Esophagus muscularis mucosa (tissue), 4 donors: ENCODE data around the gene SYVN1. TPM values are rescaled to one million over a fixed set of nuclear protein-coding genes. Genes with fewer than 3 reads are reported as not detected.
A peak's percentile ranks its signal among the peaks of the same experiment; 100 is the strongest.
"Not testable (repeated sequence)": the region's sequence is repeated elsewhere in the genome, so short reads cannot be mapped to it uniquely, and the experiment has no call there.

Experiments used
- DNase-seq: peaks from one replicate; pipeline ENCODE4 v3.0.0-alpha.2; 2017; ENCODE audit errors: extremely low spot score
- H3K27ac ChIP-seq, 4 donors: fragments of 200-600 bp; sonication (generic); replicated peaks in 1 of 4; 1 replicate in 3 of 4; 2 replicates in 1 of 4; pipeline ENCODE4 v1.5.1; 2016 to 2019; ENCODE audit warnings: mild to moderate bottlenecking in 1 of 4
- H3K27me3 ChIP-seq, 4 donors: fragments of 200-600 bp; sonication (generic); one replicate each; pipeline versions ENCODE4 v1.5.1 to v1.6.0; 2016 to 2019
- H3K36me3 ChIP-seq, 4 donors: fragments of 200-600 bp; sonication (generic); one replicate each; pipeline ENCODE4 v1.5.1; 2016 to 2019
- H3K4me1 ChIP-seq, 4 donors: fragments of 200-600 bp; sonication (generic); one replicate each; pipeline ENCODE4 v1.5.1; 2016 to 2019
- H3K4me3 ChIP-seq, 4 donors: fragments of 200-600 bp; sonication (generic); 1 replicate in 2 of 4; 2 replicates in 2 of 4; pipeline ENCODE4 v1.5.1; 2016 to 2019; ENCODE audit warnings: mild to moderate bottlenecking in 4 of 4, moderate library complexity in 1 of 4
- H3K9me3 ChIP-seq, 4 donors: fragments of 200-600 bp; sonication (generic); 1 replicate in 3 of 4; 2 replicates in 1 of 4; pipeline ENCODE4 v1.5.1; 2016 to 2019
- CTCF ChIP-seq, 3 experiments: fragments of 200-600 bp in 2 of 3; fragments of 450-650 bp in 1 of 3; sonication (generic) in 2 of 3; IDR thresholded peaks; one replicate each; pipeline ENCODE4 v1.5.1; 2017 to 2019; ENCODE audit warnings: antibody characterized with exemption in 3 of 3, mild to moderate bottlenecking in 2 of 3, moderate library complexity in 1 of 3
- EP300 ChIP-seq: sonication (generic); formaldehyde crosslinking; IDR thresholded peaks from one replicate; pipeline ENCODE4 v1.6.1; 2017; ENCODE audit warnings: antibody characterized with exemption
- POLR2A ChIP-seq: fragments of 450-650 bp; IDR thresholded peaks from one replicate; pipeline ENCODE4 v1.6.1; 2017; ENCODE audit warnings: antibody characterized with exemption, moderate library complexity, mild to moderate bottlenecking, low read depth
- POLR2AphosphoS5 ChIP-seq, 2 donors: sonication (generic); formaldehyde crosslinking; IDR thresholded peaks; one replicate each; pipeline ENCODE4 v1.6.1; 2017; ENCODE audit warnings: antibody characterized with exemption in 2 of 2
- WGBS: methylation state at CpG from one replicate; pipeline ENCODE4 v1.1.5; 2018; 5-methylcytosine and 5-hydroxymethylcytosine counted together
- intact Hi-C: fragments of 100-400 bp; cut with DNase I; formaldehyde crosslinking; loops from one replicate; pipeline ENCODE4 v1.15.1; 2023
- total RNA-seq, 4 donors: library from RNA; depleted of rRNA; stranded (reverse); fragments of >200 nt; gene quantifications; one replicate each; pipeline versions ENCODE4 v1.1.0 to v1.2.1, GENCODE V29; 2016

SYVN1 gene
- total RNA-seq, 4 donors from 2014 or later: 24.1 to 39.5 (median 27.5) TPM

GRCh38 chr11:65180877-65181568 lies 46.7 kb upstream of the SYVN1 start:
- 0% methylated on average over 3 of the region's 60 CpGs for WGBS
- intact Hi-C loops: loop anchor here (5.0 kb wide), 1 partner anchor 49 kb away; the partner anchor contains the start of gene SYVN1
- no peak for DNase-seq

GRCh38 chr11:65174571-65175010 lies 40.3 kb upstream of the SYVN1 start:
- 65% methylated on average over 2 of the region's 2 CpGs for WGBS
- DNase-seq, intact Hi-C loops, H3K27ac ChIP-seq, H3K4me3 ChIP-seq, H3K4me1 ChIP-seq, H3K9me3 ChIP-seq, H3K36me3 ChIP-seq, H3K27me3 ChIP-seq: not testable (repeated sequence)

More at GRCh38 chr11:65180877-65181568, 46.7 kb upstream of the SYVN1 start:
- peak overlapping the region; percentile 85 to 97 (median 91) for H3K27ac ChIP-seq
- H3K4me3 ChIP-seq: peak overlapping the region; percentile 81 to 91 (median 87)
- peak in 1 of 2 donors; percentile 28 for TF ChIP-seq POLR2AphosphoS5 (IDR thresholded peaks at IDR 0.05)
- peak in 2 of 3 experiments; percentile 22 to 55 for TF ChIP-seq CTCF (IDR thresholded peaks at IDR 0.05)
- TF ChIP-seq POLR2A: no peak
- TF ChIP-seq EP300: no peak
- peaks cover 0 to 22% (median 15%) of the 10 kb centered on the region in 4 donors for H3K36me3 ChIP-seq
- H3K9me3 ChIP-seq: no peaks in the 10 kb centered on the region
- H3K27me3 ChIP-seq: no peaks in the 10 kb centered on the region
- peaks cover 19 to 41% (median 34%) of the 10 kb centered on the region in 4 donors for H3K4me1 ChIP-seq

- TF ChIP-seq POLR2AphosphoS5 (IDR thresholded peaks at IDR 0.05) (no peak), POLR2A (no peak)
- no peaks in the 10 kb centered on the region for H3K36me3 ChIP-seq
- DNase-seq: no peak
Observed at GRCh38 chr11:65172600-65172999, 38.3 kb upstream of the SYVN1 start.

GRCh38 chr11:65170058-65170534 lies 35.8 kb upstream of the SYVN1 start, which contains the start of gene SPDYC:
Gene SPDYC, plus strand, starts transcription at chr11:65170233. Its CDS starts 1,125 bp downstream, at chr11:65171358.
- no peak for DNase-seq
- WGBS: 93% methylated on average over 11 of the region's 21 CpGs

More at GRCh38 chr11:65172600-65172999, 38.3 kb upstream of the SYVN1 start:
- 85% methylated on average over 7 of the region's 10 CpGs for WGBS
- intact Hi-C loops: no loop called here
- H3K9me3 ChIP-seq: no peaks in the 10 kb centered on the region
- no peaks in the 10 kb centered on the region for H3K4me1 ChIP-seq
- no peak overlapping the region for H3K4me3 ChIP-seq
- no peaks in the 10 kb centered on the region for H3K27me3 ChIP-seq
- H3K27ac ChIP-seq: no peak overlapping the region

GRCh38 chr11:65169164-65169641 lies 34.9 kb upstream of the SYVN1 start:
- H3K4me3 ChIP-seq: no peak overlapping the region
- peaks cover 0 to 4% (median 0%) of the 10 kb centered on the region in 4 donors for H3K4me1 ChIP-seq
- intact Hi-C loops: no loop called here
- no peak for DNase-seq
- H3K9me3 ChIP-seq: no peaks in the 10 kb centered on the region
- H3K27ac ChIP-seq: no peak overlapping the region
- no peak for TF ChIP-seq EP300
- TF ChIP-seq POLR2AphosphoS5 (IDR thresholded peaks at IDR 0.05): no peak
- no peak for TF ChIP-seq CTCF (IDR thresholded peaks at IDR 0.05)
- no peak for TF ChIP-seq POLR2A
- no peaks in the 10 kb centered on the region for H3K36me3 ChIP-seq
- 64% methylated on average over 11 of the region's 11 CpGs for WGBS
- H3K27me3 ChIP-seq: no peaks in the 10 kb centered on the region

More at GRCh38 chr11:65170058-65170534, 35.8 kb upstream of the SYVN1 start, which contains the start of gene SPDYC:
- peaks cover 0 to 4% (median 0%) of the 10 kb centered on the region in 4 donors for H3K4me1 ChIP-seq
- TF ChIP-seq CTCF (IDR thresholded peaks at IDR 0.05) (no peak), POLR2A (no peak), EP300 (no peak), POLR2AphosphoS5 (IDR thresholded peaks at IDR 0.05) (no peak)
- intact Hi-C loops: no loop called here
- H3K9me3 ChIP-seq: no peaks in the 10 kb centered on the region
- no peak within 1 kb of the TSS for H3K4me3 ChIP-seq
- no peak within 1 kb of the TSS for H3K27ac ChIP-seq
- no peaks in the 10 kb centered on the region for H3K36me3 ChIP-seq
- no peaks in the 10 kb centered on the region for H3K27me3 ChIP-seq
